NCI-H2107 treated with DMSO at 0.1 percent for 48 hours (cell line): ENCODE measurements around the gene SLC9A3.

Experiments
- DNase-seq: peaks from one replicate; lab custom pipeline; 2025; ENCODE audit not compliant: unreplicated experiment; lab: John Stamatoyannopoulos, UW

SLC9A3 gene

GRCh38 chr5:463952-464351, 60.3 kb downstream of the SLC9A3 start:
- no peak for DNase-seq

- DNase-seq = no peak
Observed at GRCh38 chr5:463301-463700, 60.9 kb downstream of the SLC9A3 start.

GRCh38 chr5:462051-462481, 62.2 kb downstream of the SLC9A3 start:
- no peak for DNase-seq

- DNase-seq = no peak
Observed at GRCh38 chr5:460273-460625, 64.0 kb downstream of the SLC9A3 start.

GRCh38 chr5:459562-460272, 64.5 kb downstream of the SLC9A3 start:
- DNase-seq = no peak

GRCh38 chr5:458547-459353, 65.5 kb downstream of the SLC9A3 start:
- no peak for DNase-seq

- DNase-seq = no peak
Observed at GRCh38 chr5:457195-457961, 66.9 kb downstream of the SLC9A3 start.

GRCh38 chr5:456351-457194, 67.7 kb downstream of the SLC9A3 start:
- no peak for DNase-seq

- no peak for DNase-seq
Observed at GRCh38 chr5:455806-456205, 68.4 kb downstream of the SLC9A3 start.

GRCh38 chr5:454936-455335, 69.3 kb downstream of the SLC9A3 start:
- no peak for DNase-seq

GRCh38 chr5:453725-454481, 70.3 kb downstream of the SLC9A3 start:
- DNase-seq = no peak

GRCh38 chr5:452978-453710, 71.1 kb downstream of the SLC9A3 start:
- DNase-seq = no peak

- no peak for DNase-seq
Observed at GRCh38 chr5:451587-452458, 72.4 kb downstream of the SLC9A3 start.

- no peak for DNase-seq
Observed at GRCh38 chr5:449151-449550, 75.1 kb downstream of the SLC9A3 start.

GRCh38 chr5:448766-449090, 75.5 kb downstream of the SLC9A3 start:
- no peak for DNase-seq

GRCh38 chr5:448061-448765, 76.0 kb downstream of the SLC9A3 start:
- no peak for DNase-seq

GRCh38 chr5:447501-447900, 76.7 kb downstream of the SLC9A3 start:
- DNase-seq = no peak

GRCh38 chr5:446883-447263, 77.4 kb downstream of the SLC9A3 start:
- DNase-seq = peak; percentile 43
